TTC549 (cell line): Measurements from ENCODE around the gene LRRC75B.
"Not testable (repeated sequence)": the region's sequence is repeated elsewhere in the genome, so short reads cannot be mapped to it uniquely, and the experiment has no call there.

Experiments
- FAIRE-seq: peaks from 2 replicates; lab custom pipeline; 2012; peaks lifted over from hg19 to GRCh38; lab: Jason Lieb, UNC

LRRC75B gene

GRCh38 chr22:24552503-24553286 is 40.2 kb downstream of the LRRC75B start:
- FAIRE-seq: not testable (repeated sequence)

DNA sequence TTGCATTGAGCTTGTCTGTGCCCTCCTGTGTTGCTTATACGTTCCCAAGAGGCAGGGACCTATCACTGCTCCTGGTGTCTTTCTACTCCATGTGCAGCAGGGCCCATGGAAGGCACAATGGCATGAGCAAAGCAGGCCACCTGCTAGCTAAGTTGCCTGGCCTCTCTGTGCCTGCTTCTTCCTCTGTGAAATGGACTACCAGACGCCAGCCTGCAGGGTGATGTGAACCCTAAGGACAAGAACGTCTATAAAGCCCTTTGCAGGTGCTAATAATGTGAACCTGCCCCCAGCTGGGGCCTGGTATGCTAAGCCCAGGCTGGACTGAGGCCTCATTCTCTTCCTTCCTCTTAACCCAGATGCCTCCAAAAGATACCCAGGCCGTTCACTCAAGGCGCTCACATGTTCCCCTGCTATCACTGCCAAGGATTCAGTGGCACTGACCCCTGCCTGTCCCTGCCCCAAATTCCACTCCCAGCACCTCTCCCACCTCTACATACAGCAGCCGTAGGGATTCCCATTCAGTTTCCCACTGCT is 41.9 kb downstream of the LRRC75B start:
- no peak for FAIRE-seq

DNA sequence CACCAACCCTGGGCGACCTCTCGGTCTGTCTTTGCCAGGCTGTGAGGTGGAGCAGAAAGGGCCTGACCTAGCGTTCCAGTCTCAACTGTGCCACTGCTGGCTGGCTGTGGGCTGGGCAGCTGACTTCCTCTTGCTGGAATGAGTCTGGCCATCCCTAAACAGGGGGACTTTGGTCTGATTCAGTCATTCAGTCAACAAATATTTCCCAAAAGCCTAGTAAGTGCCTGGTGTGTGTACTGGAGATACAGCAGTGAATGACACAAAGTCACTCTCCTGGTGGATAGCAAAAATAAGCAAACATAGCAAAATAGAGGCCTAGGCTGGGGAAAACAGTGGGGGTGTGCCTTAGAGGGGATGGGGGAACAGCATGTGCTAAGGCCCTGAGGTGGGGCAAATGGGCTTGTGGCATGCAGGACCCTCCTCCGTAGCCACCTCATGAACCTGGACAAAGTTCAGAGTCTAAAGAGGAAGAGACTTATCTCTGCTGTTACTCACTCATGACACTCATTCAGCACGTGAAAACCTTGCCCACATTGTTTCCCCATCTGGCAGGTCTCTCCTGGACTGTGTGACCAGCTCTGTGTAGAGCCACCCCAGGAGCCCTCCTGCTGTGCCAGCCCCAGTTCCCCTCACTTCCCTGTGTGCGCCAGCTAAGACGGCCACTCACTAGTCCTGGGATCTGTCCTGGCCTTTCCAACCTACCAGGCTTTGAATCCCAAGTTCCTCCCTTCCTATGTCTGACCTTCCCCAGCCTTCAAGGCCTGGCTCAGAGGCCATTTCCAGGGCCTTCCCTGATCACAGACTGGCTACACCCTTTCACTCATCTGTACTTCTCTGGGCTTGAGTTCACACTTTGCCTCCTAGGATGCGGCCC is 42.6 kb downstream of the LRRC75B start:
- FAIRE-seq: no peak

- no peak for FAIRE-seq
These were observed 44.1 kb downstream of the LRRC75B start for GRCh38 chr22:24548812-24549211.

DNA sequence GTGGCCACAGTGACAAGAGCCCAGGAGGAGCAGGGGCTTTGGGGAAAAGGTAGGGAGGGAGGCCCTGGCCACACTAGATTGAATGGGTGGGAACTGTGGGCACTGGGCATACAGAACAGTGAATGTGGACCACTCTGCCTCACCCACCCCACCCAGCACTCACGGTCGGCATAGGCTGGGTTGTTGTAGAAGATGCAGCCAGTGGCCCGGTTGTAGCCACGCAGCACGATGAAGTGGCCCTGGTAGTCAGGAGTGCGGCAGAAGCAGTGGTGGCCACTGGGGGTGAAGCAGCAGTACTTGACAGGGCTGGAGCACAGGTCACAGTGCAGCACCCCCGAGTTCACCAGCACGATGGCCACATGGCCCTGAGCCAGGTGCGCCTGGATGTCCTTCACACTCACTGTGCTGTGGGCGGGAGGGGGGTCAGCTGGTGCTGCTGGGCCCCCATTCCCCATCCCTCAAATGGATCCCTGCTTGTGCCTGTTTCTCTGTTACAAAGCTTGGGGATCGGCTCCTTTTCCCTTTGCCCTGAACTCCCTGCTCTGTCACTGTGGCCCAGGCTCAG is 49.1 kb downstream of the LRRC75B start:
- no peak for FAIRE-seq

DNA sequence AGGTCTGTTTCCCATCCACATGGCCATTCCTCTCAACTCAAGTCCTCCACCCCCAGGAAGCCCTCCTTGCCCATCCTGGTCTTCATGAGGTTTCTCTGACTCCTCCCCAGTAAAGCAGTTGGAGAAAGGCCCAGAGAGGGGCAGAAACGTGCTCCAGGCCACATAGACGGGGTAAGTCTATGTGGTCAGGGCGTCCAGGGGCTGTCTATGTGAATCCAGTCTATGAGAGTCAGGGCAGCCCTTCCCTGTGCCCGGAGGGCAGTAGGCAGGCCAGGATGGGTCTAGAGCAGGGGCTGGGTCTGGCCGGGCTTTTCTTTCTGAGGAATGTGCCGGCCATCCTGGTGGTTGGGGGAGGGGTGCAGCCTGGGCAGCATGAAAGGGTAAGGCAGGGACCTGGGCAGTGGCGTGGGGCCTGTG is 49.7 kb downstream of the LRRC75B start:
- FAIRE-seq: no peak

DNA sequence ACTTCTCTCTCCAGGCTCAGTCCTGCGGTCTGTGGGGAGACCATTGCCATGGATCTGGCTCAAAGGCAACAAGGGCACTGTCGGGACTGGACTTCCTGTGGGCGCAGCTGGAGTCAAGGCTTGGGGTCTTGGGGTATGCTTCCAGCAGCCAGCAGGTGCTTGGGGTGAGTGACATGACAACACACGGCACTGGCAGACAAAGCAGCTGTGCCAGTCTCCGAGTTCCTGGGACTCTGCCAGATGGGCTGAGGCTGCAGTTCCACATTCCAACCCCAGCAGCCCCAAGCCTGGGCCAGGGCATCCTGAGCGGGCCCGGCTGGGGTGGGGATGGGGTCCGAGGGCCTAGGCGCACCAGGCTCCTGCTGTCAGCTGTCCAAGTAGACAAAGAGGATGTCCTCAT is 50.2 kb downstream of the LRRC75B start:
- no peak for FAIRE-seq

DNA sequence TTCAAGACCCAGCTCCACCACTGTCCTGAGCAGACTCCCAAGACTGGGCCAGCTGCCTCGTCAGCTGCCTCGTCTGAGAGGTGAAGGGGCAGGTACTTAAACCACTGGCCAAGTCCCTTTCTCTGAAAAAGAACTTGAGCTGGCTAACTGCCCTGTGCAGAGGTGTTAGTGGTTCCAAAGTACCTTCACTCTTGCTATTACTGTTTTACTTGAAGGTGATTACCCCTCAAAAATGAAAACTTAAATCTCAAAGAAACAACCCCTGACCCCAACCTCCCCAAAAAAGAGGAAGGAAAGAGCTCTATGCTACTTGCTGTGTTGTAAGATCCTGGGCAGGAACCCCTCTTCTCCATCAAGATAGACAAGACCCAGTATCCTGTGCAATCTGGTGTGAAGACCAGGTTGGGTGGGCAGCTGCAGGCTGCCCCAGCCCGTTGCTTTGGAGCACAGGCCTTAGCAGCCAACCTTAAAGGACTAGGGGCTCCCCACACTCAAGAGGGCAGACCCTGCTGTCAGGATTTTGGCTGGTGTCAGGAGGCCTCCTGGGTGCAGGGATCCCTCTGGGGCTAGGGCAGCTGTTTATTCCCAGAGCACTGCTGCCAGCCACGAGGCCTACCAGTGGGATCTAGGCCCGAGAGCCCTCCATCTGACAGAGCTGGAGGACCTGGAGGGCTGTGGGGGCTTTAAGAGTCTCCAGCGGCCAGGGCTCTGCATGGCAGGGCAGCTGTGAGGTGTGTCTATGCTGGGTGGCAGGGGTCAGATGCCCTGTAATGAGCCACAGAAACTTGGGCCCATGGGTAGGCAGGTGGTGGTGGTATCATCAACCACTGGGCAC is 51.0 kb downstream of the LRRC75B start:
- no peak for FAIRE-seq

DNA sequence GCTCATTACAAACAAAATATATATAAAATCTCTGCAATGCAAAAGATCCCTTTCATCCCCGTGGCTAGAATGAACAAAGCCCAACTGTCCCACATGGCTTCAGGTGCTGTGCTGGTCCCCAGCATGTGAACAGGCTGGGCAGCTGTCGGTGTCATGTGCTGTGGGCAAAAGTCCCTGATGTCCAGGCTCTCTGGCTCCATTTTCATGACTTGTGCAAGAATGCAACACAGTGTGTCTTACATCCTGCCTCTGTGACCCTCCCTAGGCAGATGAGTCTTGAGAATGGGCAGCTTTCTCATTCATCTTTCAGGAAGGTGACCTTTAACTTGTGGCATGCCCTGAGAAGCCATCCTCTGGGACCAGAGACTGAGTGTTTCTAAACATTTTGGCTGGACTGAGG is 52.4 kb downstream of the LRRC75B start:
- FAIRE-seq: no peak

- FAIRE-seq: no peak
These were observed 56.8 kb downstream of the LRRC75B start for GRCh38 chr22:24536089-24536488.
